Subcutaneous adipose tissue (tissue), 4 donors: ENCODE results near the gene DAPK1. TPM values are rescaled to one million over a fixed set of nuclear protein-coding genes. Genes with fewer than 3 reads are reported as not detected.

Experiments
- CTCF ChIP-seq: fragments of 450-650 bp; IDR thresholded peaks from one replicate; pipeline ENCODE4 v1.5.1; 2016; ENCODE audit warnings: low read depth, mild to moderate bottlenecking, control low read depth, antibody characterized with exemption, moderate library complexity
- total RNA-seq, 4 donors: library from RNA; depleted of rRNA; stranded (reverse); fragments of >200 nt; gene quantifications; one replicate each; pipeline ENCODE4 v1.1.0, GENCODE V29; 2016

The DAPK1 gene
- total RNA-seq, 4 donors from 2014 or later, result 29.5 to 63.2 (median 43.4) TPM

- TF ChIP-seq CTCF, result no peak
These were observed 144.9 kb downstream of the DAPK1 start for GRCh38 chr9:87642330-87643106.

- TF ChIP-seq CTCF, result no peak
These were observed 145.5 kb downstream of the DAPK1 start for GRCh38 chr9:87643107-87643650.

- no peak for TF ChIP-seq CTCF
These were observed 146.3 kb downstream of the DAPK1 start for GRCh38 chr9:87643778-87644570.

- TF ChIP-seq CTCF, result no peak
These were observed 147.0 kb downstream of the DAPK1 start for GRCh38 chr9:87644659-87645058.

GRCh38 chr9:87646546-87646945 lies 148.9 kb downstream of the DAPK1 start:
- TF ChIP-seq CTCF, result no peak

GRCh38 chr9:87647114-87647513 lies 149.4 kb downstream of the DAPK1 start:
- TF ChIP-seq CTCF, result no peak

- no peak for TF ChIP-seq CTCF
These were observed 150.9 kb downstream of the DAPK1 start for GRCh38 chr9:87648606-87649005.
